HL-60 (cell line): ENCODE data around the gene BMPR2.

Experiments
- CTCF ChIP-seq: IDR thresholded peaks from one replicate; pipeline ENCODE4 v1.5.1; 2011; ENCODE audit warnings: low read length, control low read depth, inconsistent platforms; ENCODE audit not compliant: insufficient read depth
- GABPA ChIP-seq: IDR thresholded peaks from 2 replicates; pipeline ENCODE4 v1.6.1; 2012; ENCODE audit warnings: low read depth
- POLR2AphosphoS5 ChIP-seq: IDR thresholded peaks from 2 replicates; pipeline ENCODE4 v1.6.1; 2012; ENCODE audit warnings: low read depth
- REST ChIP-seq: IDR thresholded peaks from 2 replicates; pipeline ENCODE4 v1.6.1; 2012; ENCODE audit warnings: low read depth; ENCODE audit not compliant: insufficient replicate concordance
- SPI1 ChIP-seq: IDR thresholded peaks from 2 replicates; pipeline ENCODE4 v1.6.1; 2012; ENCODE audit warnings: low read depth, mild to moderate bottlenecking, borderline replicate concordance

GRCh38 chr2:202450785-202451184 lies 74.7 kb downstream of the BMPR2 start:
- TF ChIP-seq REST (no peak), SPI1 (no peak), CTCF (no peak), GABPA (no peak), POLR2AphosphoS5 (no peak)
